ENCODE data around the gene FXYD4.
"Not testable (repeated sequence)": the region's sequence is repeated elsewhere in the genome, so short reads cannot be mapped to it uniquely, and the experiment has no call there.

FXYD4 gene

DNA sequence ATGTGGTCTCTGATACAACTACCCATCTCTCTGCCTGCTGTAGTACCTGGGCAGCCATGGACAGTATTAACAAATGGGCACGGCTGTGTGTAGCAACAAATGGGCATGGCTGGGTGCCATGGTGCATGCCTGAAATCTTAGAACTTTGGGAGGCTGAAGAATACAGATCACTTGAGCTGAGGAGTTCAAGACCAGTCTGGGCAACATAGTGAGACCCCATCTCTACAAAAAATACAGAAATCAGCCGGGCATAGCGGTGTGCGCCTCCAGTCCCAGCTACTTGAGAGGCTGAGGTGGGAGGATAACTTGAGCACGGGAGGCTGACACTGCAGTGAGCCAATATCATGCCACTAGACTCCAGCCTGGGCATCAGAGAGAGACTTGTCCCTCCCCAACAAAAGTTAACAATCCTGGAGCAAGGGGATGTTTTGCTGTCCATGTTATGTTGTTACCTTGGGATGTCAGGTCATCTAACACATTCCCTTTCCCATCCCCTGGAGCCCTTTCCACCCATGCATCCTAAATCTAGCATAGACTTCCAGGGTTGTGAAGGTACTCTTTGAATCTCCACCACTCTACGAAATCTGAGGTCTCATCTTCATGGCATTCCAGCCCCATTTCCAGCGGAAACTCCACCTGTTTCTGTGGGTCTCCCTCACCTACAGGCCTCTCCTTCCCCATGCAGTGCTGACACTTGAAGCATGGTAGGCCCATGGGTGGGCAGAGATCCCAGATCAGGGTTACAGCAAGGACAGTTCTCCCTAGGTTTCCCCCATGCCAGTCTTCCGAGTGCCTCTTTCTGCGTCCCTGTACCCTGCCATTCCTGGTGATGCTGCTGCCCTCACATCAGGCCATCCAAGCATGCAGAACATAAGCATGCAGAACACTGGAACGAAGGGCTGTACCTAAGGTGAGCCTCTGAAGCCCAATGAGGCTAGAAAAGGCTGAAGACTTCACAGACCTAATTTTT lies 13.1 kb downstream of the FXYD4 start:
- Histone ChIP-seq H3K4me1 (ENCODE audit: control insufficient read depth, insufficient read depth, low read length) (no peaks in the 10 kb centered on the region), H3K27ac (ENCODE audit: low read depth, low read length) (no peak overlapping the region), H3K9ac (ENCODE audit: low read length) (no peak overlapping the region), H3K36me3 (ENCODE audit: control insufficient read depth, insufficient read depth, low read length) (peaks cover 22% of the 10 kb centered on the region), H3K4me3 (ENCODE audit: low read length) (no peak overlapping the region), H3K27me3 (ENCODE audit: control insufficient read depth, insufficient read depth, low read length) (no peaks in the 10 kb centered on the region)

DNA sequence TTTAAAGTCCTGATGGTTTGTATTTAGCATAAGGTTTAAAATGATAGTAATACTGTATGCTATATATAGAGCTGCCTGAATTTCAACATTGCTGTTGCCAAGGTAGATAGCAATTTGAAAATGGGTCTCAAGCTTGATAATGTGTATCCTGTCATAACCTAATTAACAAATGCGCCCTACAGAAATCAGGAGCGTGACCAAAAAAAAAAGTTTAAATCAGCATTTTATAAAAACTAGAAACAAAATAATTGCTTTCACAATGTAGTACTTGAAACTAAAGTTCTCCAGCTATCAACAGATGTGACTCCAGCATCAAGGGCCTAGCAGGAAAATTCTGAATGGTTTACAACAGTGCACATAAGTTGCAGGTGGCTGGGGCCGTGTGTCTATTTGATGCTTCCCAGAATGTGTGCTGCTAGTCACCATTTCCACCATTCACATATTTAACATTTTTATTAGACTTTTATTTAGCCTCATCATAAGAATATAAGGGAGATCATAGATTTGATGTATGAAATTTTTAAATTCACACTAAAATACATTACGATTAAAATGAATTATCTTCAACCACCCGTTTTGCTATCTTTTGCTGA lies 14.1 kb downstream of the FXYD4 start:
- Histone ChIP-seq H3K27me3 (ENCODE audit: control insufficient read depth, insufficient read depth, low read length) (no peaks in the 10 kb centered on the region), H3K36me3 (ENCODE audit: control insufficient read depth, insufficient read depth, low read length) (peaks cover 27% of the 10 kb centered on the region)

DNA sequence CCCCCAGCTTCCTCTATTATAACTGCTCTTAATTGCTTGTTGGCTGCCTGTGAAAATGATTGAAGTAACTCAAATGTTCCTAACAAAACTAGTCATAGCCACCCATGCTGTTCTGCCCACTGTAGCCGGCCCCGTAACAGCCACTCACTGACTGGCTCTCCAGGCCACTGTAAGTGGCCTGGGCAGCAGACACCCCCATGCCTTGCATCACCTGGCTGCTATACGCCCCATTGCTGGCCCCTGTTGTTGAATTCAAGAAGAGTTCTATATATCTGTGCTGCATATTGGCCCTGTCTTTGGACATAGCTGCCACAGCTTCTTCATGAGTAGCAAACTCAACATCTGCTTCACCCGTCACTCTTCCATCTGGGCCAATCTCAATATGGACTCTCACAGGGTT lies 15.1 kb downstream of the FXYD4 start:
- Histone ChIP-seq H3K9ac (ENCODE audit: low read length) (no peak overlapping the region), H3K27me3 (ENCODE audit: control insufficient read depth, insufficient read depth, low read length) (no peaks in the 10 kb centered on the region), H3K4me1 (ENCODE audit: control insufficient read depth, insufficient read depth, low read length) (no peaks in the 10 kb centered on the region), H3K4me3 (ENCODE audit: low read length) (no peak overlapping the region), H3K27ac (ENCODE audit: low read depth, low read length) (no peak overlapping the region), H3K36me3 (ENCODE audit: control insufficient read depth, insufficient read depth, low read length) (peaks cover 35% of the 10 kb centered on the region)

More for the DNA sequence above, 14.1 kb downstream of the FXYD4 start:
- Histone ChIP-seq H3K27ac (ENCODE audit: low read depth, low read length) (no peak overlapping the region), H3K4me3 (ENCODE audit: low read length) (no peak overlapping the region), H3K4me1 (ENCODE audit: control insufficient read depth, insufficient read depth, low read length) (no peaks in the 10 kb centered on the region), H3K9ac (ENCODE audit: low read length) (no peak overlapping the region)

DNA sequence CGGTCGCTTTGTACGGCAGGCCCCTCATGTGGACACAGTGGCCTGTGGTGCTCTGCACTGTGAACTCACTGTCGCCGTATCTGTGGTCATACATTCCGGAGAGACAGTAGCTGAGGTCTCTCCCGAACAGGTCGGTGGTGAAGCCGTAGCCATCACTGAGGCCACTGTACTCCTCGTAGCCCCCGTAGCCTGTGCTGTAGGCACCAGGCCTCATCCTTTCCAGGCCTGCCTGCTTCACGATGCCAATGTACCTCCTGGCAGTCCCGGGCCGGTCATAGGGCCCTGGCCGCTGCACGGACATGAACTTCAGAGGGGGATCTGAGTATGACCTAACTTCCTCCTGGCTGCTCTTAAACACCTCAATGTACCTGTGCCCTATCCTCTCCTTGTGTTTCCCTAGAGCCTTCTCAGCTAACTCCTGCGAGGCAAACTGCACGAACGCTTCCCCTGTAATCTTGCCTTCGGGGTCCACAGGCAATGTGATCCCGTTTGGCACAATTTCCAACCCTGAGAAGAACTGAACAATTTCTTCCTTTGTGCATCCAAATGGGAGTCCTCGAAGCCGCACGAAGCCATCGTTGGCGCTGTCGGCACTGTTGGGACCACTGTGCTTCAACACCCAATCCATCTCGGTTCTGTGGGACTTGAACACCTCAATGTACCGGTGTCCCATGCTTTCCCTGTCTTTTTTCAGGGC lies 15.7 kb downstream of the FXYD4 start:
- H3K4me3 ChIP-seq (ENCODE audit: low read length), result no peak overlapping the region
- no peak overlapping the region for H3K9ac ChIP-seq (ENCODE audit: low read length)
- H3K36me3 ChIP-seq (ENCODE audit: control insufficient read depth, insufficient read depth, low read length), result peaks cover 39% of the 10 kb centered on the region
- no peaks in the 10 kb centered on the region for H3K27me3 ChIP-seq (ENCODE audit: control insufficient read depth, insufficient read depth, low read length)
- H3K4me1 ChIP-seq (ENCODE audit: control insufficient read depth, insufficient read depth, low read length), result no peaks in the 10 kb centered on the region
- H3K27ac ChIP-seq (ENCODE audit: low read depth, low read length), result no peak overlapping the region

DNA sequence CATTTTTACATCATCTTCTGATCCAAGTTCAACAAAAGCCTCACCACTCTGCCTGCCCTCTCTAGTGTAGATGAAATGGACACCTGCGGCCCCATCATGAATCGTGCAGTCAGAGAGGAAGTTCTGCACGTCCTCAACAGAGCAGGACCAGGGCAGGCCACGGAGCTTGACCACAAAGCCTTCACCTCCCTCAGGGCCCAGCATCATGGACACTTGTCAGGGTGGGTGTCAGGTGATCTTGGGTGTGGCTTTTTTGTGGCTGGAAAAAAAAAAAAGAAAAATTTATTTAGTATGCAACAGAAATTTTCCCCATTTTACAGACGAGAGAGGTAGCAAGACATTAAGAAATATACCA lies 16.2 kb downstream of the FXYD4 start:
- H3K36me3 ChIP-seq (ENCODE audit: control insufficient read depth, insufficient read depth, low read length), result peaks cover 40% of the 10 kb centered on the region

DNA sequence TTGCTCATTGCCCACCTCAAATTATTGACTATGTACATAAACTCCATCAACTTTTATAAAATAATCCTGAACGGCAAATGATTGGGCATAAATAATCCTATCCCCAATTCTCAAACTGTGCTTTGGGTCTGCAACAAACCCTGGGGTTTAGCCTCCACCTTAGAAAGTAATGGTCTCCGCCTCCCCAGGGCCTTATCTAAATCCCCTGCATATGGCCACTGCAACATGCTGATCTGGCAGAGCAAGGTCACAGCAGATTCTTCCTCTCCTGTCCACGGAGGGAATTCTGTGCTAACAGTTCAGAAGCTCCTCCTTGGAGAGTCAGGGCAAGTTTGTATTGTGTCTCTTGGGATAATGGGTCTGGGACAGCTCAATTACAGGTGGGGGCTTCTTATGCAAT lies 18.4 kb downstream of the FXYD4 start:
- H3K4me3 ChIP-seq (ENCODE audit: low read length), result no peak overlapping the region
- no peaks in the 10 kb centered on the region for H3K27me3 ChIP-seq (ENCODE audit: control insufficient read depth, insufficient read depth, low read length)
- no peaks in the 10 kb centered on the region for H3K4me1 ChIP-seq (ENCODE audit: control insufficient read depth, insufficient read depth, low read length)
- H3K9ac ChIP-seq (ENCODE audit: low read length), result no peak overlapping the region
- H3K36me3 ChIP-seq (ENCODE audit: control insufficient read depth, insufficient read depth, low read length), result peaks cover 49% of the 10 kb centered on the region
- no peak overlapping the region for H3K27ac ChIP-seq (ENCODE audit: low read depth, low read length)

More for the DNA sequence above, 16.2 kb downstream of the FXYD4 start:
- no peak overlapping the region for H3K9ac ChIP-seq (ENCODE audit: low read length)
- H3K4me1 ChIP-seq (ENCODE audit: control insufficient read depth, insufficient read depth, low read length), result no peaks in the 10 kb centered on the region
- H3K4me3 ChIP-seq (ENCODE audit: low read length), result no peak overlapping the region
- no peaks in the 10 kb centered on the region for H3K27me3 ChIP-seq (ENCODE audit: control insufficient read depth, insufficient read depth, low read length)
- H3K27ac ChIP-seq (ENCODE audit: low read depth, low read length), result no peak overlapping the region

DNA sequence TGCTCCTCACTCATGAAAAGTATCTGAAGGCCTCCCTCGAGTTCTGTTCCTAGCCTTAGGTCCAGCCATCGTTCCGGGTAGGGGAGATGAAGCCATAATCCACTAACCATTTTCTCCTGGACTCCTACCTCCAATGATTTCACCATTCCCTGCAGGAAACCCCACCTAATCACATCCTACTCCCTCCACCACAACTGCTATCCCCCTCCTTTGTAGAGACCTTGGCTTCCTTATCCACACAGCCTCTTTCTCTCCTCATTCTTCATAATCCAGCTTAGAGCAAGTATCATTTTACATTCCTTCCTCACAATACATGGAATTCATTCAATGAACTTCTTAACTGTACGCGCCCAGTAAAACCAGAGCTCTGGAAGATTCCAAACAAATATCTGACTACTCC lies 18.9 kb downstream of the FXYD4 start:
- no peak overlapping the region for H3K4me3 ChIP-seq (ENCODE audit: low read length)
- peaks cover 49% of the 10 kb centered on the region for H3K36me3 ChIP-seq (ENCODE audit: control insufficient read depth, insufficient read depth, low read length)
- H3K27me3 ChIP-seq (ENCODE audit: control insufficient read depth, insufficient read depth, low read length), result no peaks in the 10 kb centered on the region
- H3K4me1 ChIP-seq (ENCODE audit: control insufficient read depth, insufficient read depth, low read length), result peaks cover 4% of the 10 kb centered on the region
- no peak overlapping the region for H3K27ac ChIP-seq (ENCODE audit: low read depth, low read length)
- H3K9ac ChIP-seq (ENCODE audit: low read length), result no peak overlapping the region

DNA sequence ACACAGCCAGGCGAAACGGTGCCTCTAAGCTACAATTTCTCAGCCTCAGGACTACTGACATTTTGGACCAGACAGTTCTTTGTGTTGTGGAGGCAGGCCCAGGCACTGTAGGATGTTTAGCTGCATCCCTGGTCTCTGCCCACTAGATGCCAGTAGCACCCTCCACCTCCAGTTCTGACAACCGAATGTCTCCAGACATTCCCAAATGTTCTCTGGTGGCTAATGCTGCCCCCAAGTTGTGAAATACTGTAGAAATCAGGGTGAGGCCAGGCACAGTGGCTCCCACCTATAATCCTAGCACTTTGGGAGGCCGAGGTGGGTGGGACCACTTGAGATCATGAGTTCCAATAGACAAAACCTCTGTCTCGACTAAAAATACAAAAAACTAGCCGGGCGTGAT lies 19.3 kb downstream of the FXYD4 start:
- H3K4me3 ChIP-seq (ENCODE audit: low read length), result no peak overlapping the region
- H3K9ac ChIP-seq (ENCODE audit: low read length), result no peak overlapping the region
- peaks cover 49% of the 10 kb centered on the region for H3K36me3 ChIP-seq (ENCODE audit: control insufficient read depth, insufficient read depth, low read length)
- peaks cover 6% of the 10 kb centered on the region for H3K4me1 ChIP-seq (ENCODE audit: control insufficient read depth, insufficient read depth, low read length)
- H3K27me3 ChIP-seq (ENCODE audit: control insufficient read depth, insufficient read depth, low read length), result no peaks in the 10 kb centered on the region
- H3K27ac ChIP-seq (ENCODE audit: low read depth, low read length), result no peak overlapping the region

DNA sequence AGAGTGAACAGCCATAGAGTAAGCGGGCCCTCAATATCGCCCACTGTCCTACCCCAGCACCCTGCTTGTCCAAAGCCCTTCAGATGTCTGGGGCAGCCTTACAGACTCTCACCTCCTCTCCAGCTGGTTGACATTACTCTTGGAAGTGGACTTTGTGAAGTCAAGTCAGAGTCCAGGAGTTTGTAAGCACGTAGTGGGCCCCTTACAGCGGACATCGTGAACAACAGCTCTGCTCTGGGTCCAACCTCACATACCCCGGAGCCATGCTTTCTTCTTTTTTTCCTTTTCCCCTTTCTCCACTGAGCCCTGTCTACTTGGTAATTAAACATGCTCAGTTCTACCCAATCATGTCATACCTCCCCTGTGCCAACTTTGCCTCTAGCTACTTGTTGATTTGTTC lies 20.1 kb downstream of the FXYD4 start:
- Histone ChIP-seq H3K4me3 (ENCODE audit: low read length) (no peak overlapping the region), H3K9ac (ENCODE audit: low read length) (no peak overlapping the region), H3K36me3 (ENCODE audit: control insufficient read depth, insufficient read depth, low read length) (peaks cover 48% of the 10 kb centered on the region), H3K4me1 (ENCODE audit: control insufficient read depth, insufficient read depth, low read length) (peaks cover 10% of the 10 kb centered on the region), H3K27me3 (ENCODE audit: control insufficient read depth, insufficient read depth, low read length) (no peaks in the 10 kb centered on the region), H3K27ac (ENCODE audit: low read depth, low read length) (no peak overlapping the region)

DNA sequence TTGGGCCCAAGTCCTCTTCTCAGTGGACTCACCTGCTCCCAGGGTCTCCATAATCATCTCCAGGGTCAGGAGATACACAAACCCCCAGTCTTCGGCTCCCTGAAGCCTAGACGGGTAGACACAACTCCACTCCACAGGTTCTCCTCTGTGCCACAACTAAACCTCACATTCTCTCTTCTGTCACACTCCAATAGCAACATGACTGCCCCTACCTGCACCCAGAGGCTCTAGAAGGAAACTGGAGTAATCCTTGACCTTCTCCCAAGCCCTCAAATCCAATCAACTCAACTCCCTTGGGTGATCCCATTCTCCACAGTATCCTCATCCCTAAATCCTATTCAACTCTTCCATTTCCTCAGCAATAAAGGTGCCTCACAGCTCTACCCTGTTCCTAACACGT lies 21.3 kb downstream of the FXYD4 start:
- H3K4me3 ChIP-seq (ENCODE audit: low read length), result no peak overlapping the region
- no peak overlapping the region for H3K27ac ChIP-seq (ENCODE audit: low read depth, low read length)
- H3K9ac ChIP-seq (ENCODE audit: low read length), result no peak overlapping the region

DNA sequence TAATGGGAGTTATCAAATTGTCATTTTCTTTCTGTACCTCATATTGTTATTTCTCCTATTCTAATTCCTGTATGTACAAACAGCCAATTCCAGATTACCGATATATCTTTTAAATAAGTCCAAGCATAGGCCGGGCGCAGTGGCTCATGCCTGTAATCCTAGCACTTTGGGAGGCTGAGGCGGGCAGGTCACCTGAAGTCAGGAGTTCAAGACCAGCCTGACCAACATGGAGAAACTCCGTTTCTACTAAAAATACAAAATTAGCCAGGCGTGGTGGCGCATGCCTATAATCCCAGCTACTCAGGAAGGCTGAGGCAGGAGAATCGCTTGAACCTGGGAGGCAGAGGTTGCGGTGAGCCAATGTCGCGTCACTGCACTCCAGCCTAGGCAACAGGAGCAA lies 21.8 kb downstream of the FXYD4 start:
- H3K4me1 ChIP-seq (ENCODE audit: control insufficient read depth, insufficient read depth, low read length), result peaks cover 14% of the 10 kb centered on the region
- H3K36me3 ChIP-seq (ENCODE audit: control insufficient read depth, insufficient read depth, low read length), result peaks cover 36% of the 10 kb centered on the region
- not testable (repeated sequence) for H3K27me3 ChIP-seq (ENCODE audit: control insufficient read depth, insufficient read depth, low read length); H3K4me3 ChIP-seq (ENCODE audit: low read length); H3K27ac ChIP-seq (ENCODE audit: low read depth, low read length); H3K9ac ChIP-seq (ENCODE audit: low read length)

More for the DNA sequence above, 21.3 kb downstream of the FXYD4 start:
- Histone ChIP-seq H3K4me1 (ENCODE audit: control insufficient read depth, insufficient read depth, low read length) (peaks cover 10% of the 10 kb centered on the region), H3K27me3 (ENCODE audit: control insufficient read depth, insufficient read depth, low read length) (no peaks in the 10 kb centered on the region), H3K36me3 (ENCODE audit: control insufficient read depth, insufficient read depth, low read length) (peaks cover 36% of the 10 kb centered on the region)

DNA sequence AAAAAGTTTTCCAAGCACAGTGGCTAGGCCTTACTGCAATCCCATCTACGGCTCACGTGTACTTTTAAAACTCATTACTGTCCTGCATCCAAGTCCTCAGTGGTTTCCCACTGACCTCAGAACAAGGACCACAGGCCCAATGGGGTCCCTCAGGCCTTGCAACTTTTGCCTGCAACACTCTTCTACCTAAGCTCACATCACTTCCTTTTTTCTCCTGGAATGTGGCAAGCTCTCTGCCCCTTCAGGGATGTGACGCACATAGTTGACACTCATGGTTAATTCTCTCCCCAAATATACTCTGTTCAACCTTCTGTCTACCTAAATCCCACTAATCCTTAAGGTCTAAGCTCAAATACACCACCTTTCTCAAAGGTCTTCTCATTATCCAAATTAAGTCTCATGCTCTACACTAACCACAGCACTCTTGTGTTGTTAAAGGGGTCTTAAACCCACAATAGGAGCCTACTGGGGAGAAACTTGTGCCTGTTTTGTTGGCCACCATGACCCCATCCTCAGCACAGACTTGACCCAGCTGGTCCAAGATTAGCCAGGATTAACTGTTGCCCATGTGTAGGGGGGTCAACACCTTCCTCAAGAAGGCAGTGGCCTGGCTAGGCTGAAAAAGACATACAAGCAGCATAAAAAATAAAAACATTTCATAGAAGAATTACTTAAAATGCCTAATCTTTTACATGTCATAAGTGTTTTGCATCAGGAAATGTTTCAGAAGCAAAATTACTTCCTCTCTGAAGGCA lies 22.3 kb downstream of the FXYD4 start:
- H3K27ac ChIP-seq (ENCODE audit: low read depth, low read length), result no peak overlapping the region
- H3K36me3 ChIP-seq (ENCODE audit: control insufficient read depth, insufficient read depth, low read length), result peaks cover 32% of the 10 kb centered on the region
- no peak overlapping the region for H3K4me3 ChIP-seq (ENCODE audit: low read length)

More for the DNA sequence above, 22.3 kb downstream of the FXYD4 start:
- H3K27me3 ChIP-seq (ENCODE audit: control insufficient read depth, insufficient read depth, low read length), result no peaks in the 10 kb centered on the region
- peaks cover 14% of the 10 kb centered on the region for H3K4me1 ChIP-seq (ENCODE audit: control insufficient read depth, insufficient read depth, low read length)
- no peak overlapping the region for H3K9ac ChIP-seq (ENCODE audit: low read length)

Measured in rectal smooth muscle tissue (tissue), 1 donor.